Right lobe of liver (tissue), 4 donors: ENCODE results near the gene MIPEP.

Source experiments
- CTCF ChIP-seq, 4 donors: fragments of 200-600 bp in 3 of 4; fragments of 450-650 bp in 1 of 4; IDR thresholded peaks; one replicate each; pipeline versions ENCODE4 v1.5.1 to v1.8.0; 2016 to 2022; ENCODE audit warnings: antibody characterized with exemption in 4 of 4, mild to moderate bottlenecking in 2 of 4
- POLR2A ChIP-seq: fragments of 450-650 bp; IDR thresholded peaks from one replicate; pipeline ENCODE4 v1.6.1; 2017; ENCODE audit warnings: antibody characterized with exemption, mild to moderate bottlenecking
- donor health status: DM: no; HTN: no; CAD: no.
- donor health status: DM: no; HTN: no; CAD: no.
- donor health status: DM: no; HTN: yes; CAD: no.

GRCh38 chr13:23865026-23865425, 24.2 kb downstream of the MIPEP start:
- TF ChIP-seq CTCF (IDR thresholded peaks at IDR 0.05) = no peak
- TF ChIP-seq POLR2A = no peak
